Measurements from ENCODE around the gene SLC22A16. TPM values are rescaled to one million over a fixed set of nuclear protein-coding genes. Genes with fewer than 3 reads are reported as not detected.

SLC22A16 gene
- total and polyA plus RNA-seq, 9 donors = 0.15 to 3.6 (median 0.42) TPM; not detected in 3

GRCh38 chr6:110378552-110378951 lies 97.9 kb downstream of the SLC22A16 start:
- intact Hi-C loops (cut with DNase I) = no loop called here
- Histone ChIP-seq H3K27ac (no peak overlapping the region), H3K27me3 (no peaks in the 10 kb centered on the region), H3K36me3 (no peaks in the 10 kb centered on the region), H3K4me1 (ENCODE audit: insufficient read depth) (no peaks in the 10 kb centered on the region), H3K4me3 (no peak overlapping the region), H3K9me3 (no peaks in the 10 kb centered on the region)
- WGBS, 3 donors = 79 to 85% (median 81%) methylated on average over 9 of the region's 9 CpGs
- TF ChIP-seq POLR2A (IDR thresholded peaks at IDR 0.05) = no peak
- TF ChIP-seq CTCF (IDR thresholded peaks at IDR 0.05) = no peak
- TF ChIP-seq EP300 (IDR thresholded peaks at IDR 0.05) = no peak
- no peak for DNase-seq

Other genes starting within 250 kb of the SLC22A16 start
- 10 to 100 TPM in 2 of 7 donors, 1 to 10 TPM in 5; 5.7 to 13.5 (median 9.2) TPM for gene METTL24, start 118.3 kb downstream of the SLC22A16 start, total RNA-seq
- 1 to 10 TPM; 2.0 to 5.6 TPM for gene METTL24, start 118.3 kb downstream of the SLC22A16 start, polyA plus RNA-seq
- 1 to 10 TPM in 2 of 7 donors, under 1 TPM in 2, not detected in 3; 0.62 to 2.2 (median 0.88) TPM for gene DDO, start 61.0 kb downstream of the SLC22A16 start, total RNA-seq
- gene DDO, start 61.0 kb downstream of the SLC22A16 start, polyA plus RNA-seq = 1 to 10 TPM in 1 of 2 donors, under 1 TPM in 1; 0.45 to 2.5 TPM